ENCODE data around the gene DISC1. TPM values are rescaled to one million over a fixed set of nuclear protein-coding genes. Genes with fewer than 3 reads are reported as not detected.

The DISC1 gene
- total and polyA plus RNA-seq, 2 experiments from 2014 or later, result 2.1 to 6.5 TPM

GRCh38 chr1:231707407-231707806 is 80.8 kb downstream of the DISC1 start:
- H3K4me1 ChIP-seq (ENCODE audit: insufficient read depth), result 0 out of 2 replicates have a peak, but pooled peaks cover 5% of the 10 kb centered on the region
- Mint-ChIP-seq H3K36me3 (ENCODE audit: low read depth) (no peaks in the 10 kb centered on the region), H3K27ac (no peak overlapping the region), H3K4me1 (peaks cover 8% of the 10 kb centered on the region; the same call in 2 of the 3 replicates), H3K9me3 (no peaks in the 10 kb centered on the region), H3K4me3 (no peak overlapping the region), H3K27me3 (ENCODE audit: insufficient read depth, low read depth, poor library complexity) (no peaks in the 10 kb centered on the region)
- ATAC-seq, result no peak
- 0 out of 2 replicates have a peak, but pooled peaks cover under 1% of the 10 kb centered on the region for H4K20me1 ChIP-seq (replicated peaks; ENCODE audit: insufficient read depth)
- no peak overlapping the region for H3K4me3 ChIP-seq
- H3K9me2 ChIP-seq (ENCODE audit: insufficient read depth), result no peaks in the 10 kb centered on the region
- H3K79me2 ChIP-seq (replicated peaks; ENCODE audit: insufficient read depth), result no peaks in the 10 kb centered on the region
- H3F3A ChIP-seq (replicated peaks; ENCODE audit: low read depth), result no peaks in the 10 kb centered on the region
- H3K36me3 ChIP-seq (ENCODE audit: insufficient read depth), result no peaks in the 10 kb centered on the region
- no peaks in the 10 kb centered on the region for H3K27me3 ChIP-seq (ENCODE audit: insufficient read depth)
- no peak for DNase-seq (ENCODE audit: low spot score)
- H3K4me2 ChIP-seq, result no peak overlapping the region
- H3K27ac ChIP-seq (ENCODE audit: low read depth), result no peak overlapping the region
- TF ChIP-seq JUNB (IDR thresholded peaks at IDR 0.05; ENCODE audit: unreplicated experiment) (no peak), EZH2phosphoT487 (IDR thresholded peaks at IDR 0.05; ENCODE audit: unreplicated experiment) (no peak), NANOG (IDR thresholded peaks at IDR 0.05; ENCODE audit: borderline replicate concordance) (no peak), ETS1 (IDR thresholded peaks at IDR 0.05) (no peak), STAT1 (IDR thresholded peaks at IDR 0.05; ENCODE audit: unreplicated experiment) (no peak), ZNF462 (CRISPR knock-in tag; IDR thresholded peaks at IDR 0.05) (no peak), CREB1 (CRISPR knock-in tag; IDR thresholded peaks at IDR 0.05; ENCODE audit: low read depth) (no peak), ZNF331 (CRISPR knock-in tag; IDR thresholded peaks at IDR 0.05; ENCODE audit: low read depth) (no peak), CTCF (conservative IDR thresholded peaks at IDR 0.05; ENCODE audit: low read depth in 2 of 2) (no peak), POLR2AphosphoS5 (IDR thresholded peaks at IDR 0.05; ENCODE audit: low read depth) (no peak), REST (IDR thresholded peaks at IDR 0.05; ENCODE audit: unreplicated experiment) (no peak), ZNF114 (CRISPR knock-in tag; IDR thresholded peaks at IDR 0.05) (no peak)
- H2AFZ ChIP-seq, result no peak overlapping the region
